ENCODE measurements around the gene SDR39U1. TPM values are rescaled to one million over a fixed set of nuclear protein-coding genes. Genes with fewer than 3 reads are reported as not detected.
A peak's percentile ranks its signal among the peaks of the same experiment; 100 is the strongest.

SDR39U1 gene
- total RNA-seq, 4 donors from 2014 or later, result 35.1 to 75.6 (median 49.2) TPM

DNA sequence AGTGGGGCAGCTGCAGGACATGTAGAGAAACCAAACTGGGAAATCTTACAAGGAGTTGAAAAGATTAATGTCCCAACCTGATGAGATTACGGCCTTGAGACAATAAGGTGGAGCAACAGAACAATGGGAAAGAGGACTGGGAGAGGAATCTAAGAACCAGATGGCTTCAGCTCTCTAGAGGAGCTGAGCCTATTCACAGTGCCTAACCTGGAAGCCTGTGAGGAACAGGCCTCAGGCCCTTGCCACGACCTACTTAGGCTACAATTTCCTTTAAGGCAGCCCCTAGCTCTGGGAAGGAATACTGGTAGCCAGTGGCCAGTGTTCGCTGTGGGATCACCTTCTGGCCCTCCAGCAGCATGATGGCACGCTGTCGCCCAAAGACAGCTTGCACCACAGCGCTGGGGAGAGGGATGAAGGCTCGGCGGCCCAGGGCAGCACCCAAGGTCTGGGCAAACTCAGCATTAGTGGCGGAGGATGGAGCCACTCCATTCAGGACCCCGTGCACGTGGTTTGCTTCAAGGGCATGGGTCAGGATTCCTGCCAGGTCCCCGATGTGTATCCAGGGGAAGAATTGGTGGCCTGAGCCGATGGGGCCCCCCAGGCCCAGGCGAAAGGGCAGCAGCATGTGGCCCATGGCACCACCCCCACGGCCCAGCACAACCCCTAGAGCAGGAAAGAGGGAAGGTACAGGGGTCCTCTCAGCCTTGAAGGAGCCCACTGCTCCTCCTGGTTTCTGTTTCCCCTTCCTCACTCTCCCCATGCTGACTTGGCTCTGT lies 2.6 kb downstream of the SDR39U1 start:
- H3K9me3 ChIP-seq, result no peaks in the 10 kb centered on the region
- peaks cover 27 to 33% of the 10 kb centered on the region in 2 donors for H3K36me3 ChIP-seq
- peaks cover 13 to 39% of the 10 kb centered on the region in 2 donors for H3K4me1 ChIP-seq
- TF ChIP-seq, protein P1, sequence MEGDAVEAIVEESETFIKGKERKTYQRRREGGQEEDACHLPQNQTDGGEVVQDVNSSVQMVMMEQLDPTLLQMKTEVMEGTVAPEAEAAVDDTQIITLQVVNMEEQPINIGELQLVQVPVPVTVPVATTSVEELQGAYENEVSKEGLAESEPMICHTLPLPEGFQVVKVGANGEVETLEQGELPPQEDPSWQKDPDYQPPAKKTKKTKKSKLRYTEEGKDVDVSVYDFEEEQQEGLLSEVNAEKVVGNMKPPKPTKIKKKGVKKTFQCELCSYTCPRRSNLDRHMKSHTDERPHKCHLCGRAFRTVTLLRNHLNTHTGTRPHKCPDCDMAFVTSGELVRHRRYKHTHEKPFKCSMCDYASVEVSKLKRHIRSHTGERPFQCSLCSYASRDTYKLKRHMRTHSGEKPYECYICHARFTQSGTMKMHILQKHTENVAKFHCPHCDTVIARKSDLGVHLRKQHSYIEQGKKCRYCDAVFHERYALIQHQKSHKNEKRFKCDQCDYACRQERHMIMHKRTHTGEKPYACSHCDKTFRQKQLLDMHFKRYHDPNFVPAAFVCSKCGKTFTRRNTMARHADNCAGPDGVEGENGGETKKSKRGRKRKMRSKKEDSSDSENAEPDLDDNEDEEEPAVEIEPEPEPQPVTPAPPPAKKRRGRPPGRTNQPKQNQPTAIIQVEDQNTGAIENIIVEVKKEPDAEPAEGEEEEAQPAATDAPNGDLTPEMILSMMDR (IDR thresholded peaks at IDR 0.05), result no peak
- TF ChIP-seq POLR2A (IDR thresholded peaks at IDR 0.05), result no peak
- no peak for DNase-seq
- H3K27me3 ChIP-seq, result no peaks in the 10 kb centered on the region
- intact Hi-C loops (cut with DNase I), result loop anchor here (10.0 kb wide), 1 partner anchor 205 kb away; the partner anchor contains the start of genes GMPR2 and NEDD8
- 72 to 75% methylated on average over 15 of the region's 15 CpGs for WGBS, 2 donors
- H3K27ac ChIP-seq, result peak overlapping the region in 1 of 3 donors; percentile 9
- H3K4me3 ChIP-seq (replicated peaks in 1 of 3), result no peak overlapping the region

DNA sequence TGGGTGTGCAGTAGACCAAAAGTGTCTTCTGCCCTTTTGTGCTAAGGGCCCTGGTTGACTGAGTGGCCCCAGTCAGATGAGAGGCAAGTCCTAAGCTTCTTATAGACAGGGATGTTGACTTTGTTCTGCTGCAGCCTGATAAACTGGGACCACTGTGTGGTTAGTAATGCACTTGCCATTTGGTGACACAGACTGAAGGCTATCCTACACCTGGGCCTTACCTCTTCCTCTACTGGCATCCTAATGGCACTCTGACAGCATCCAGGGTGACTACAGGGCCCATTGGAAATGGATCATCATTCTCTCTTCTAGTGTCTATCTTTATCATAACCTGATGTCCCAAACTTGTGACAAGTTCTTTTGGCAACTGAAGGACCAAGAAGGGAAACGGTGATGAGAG lies 3.3 kb downstream of the SDR39U1 start:
- H3K4me1 ChIP-seq, result peaks cover 13 to 41% of the 10 kb centered on the region in 2 donors
- no peaks in the 10 kb centered on the region for H3K9me3 ChIP-seq
- H3K4me3 ChIP-seq (replicated peaks in 1 of 3), result no peak overlapping the region
- WGBS, 2 donors, result 79% methylated on average over 1 of the region's 1 CpG
- intact Hi-C loops (cut with DNase I), result loop anchor here (10.0 kb wide), 1 partner anchor 204 kb away; the partner anchor contains the start of genes GMPR2 and NEDD8
- H3K27ac ChIP-seq, result peak overlapping the region in 1 of 3 donors; percentile 9
- TF ChIP-seq, protein P1 (IDR thresholded peaks at IDR 0.05), result no peak
- no peak for TF ChIP-seq POLR2A (IDR thresholded peaks at IDR 0.05)
- DNase-seq, result no peak
- peaks cover 29 to 33% of the 10 kb centered on the region in 2 donors for H3K36me3 ChIP-seq
- no peaks in the 10 kb centered on the region for H3K27me3 ChIP-seq

DNA sequence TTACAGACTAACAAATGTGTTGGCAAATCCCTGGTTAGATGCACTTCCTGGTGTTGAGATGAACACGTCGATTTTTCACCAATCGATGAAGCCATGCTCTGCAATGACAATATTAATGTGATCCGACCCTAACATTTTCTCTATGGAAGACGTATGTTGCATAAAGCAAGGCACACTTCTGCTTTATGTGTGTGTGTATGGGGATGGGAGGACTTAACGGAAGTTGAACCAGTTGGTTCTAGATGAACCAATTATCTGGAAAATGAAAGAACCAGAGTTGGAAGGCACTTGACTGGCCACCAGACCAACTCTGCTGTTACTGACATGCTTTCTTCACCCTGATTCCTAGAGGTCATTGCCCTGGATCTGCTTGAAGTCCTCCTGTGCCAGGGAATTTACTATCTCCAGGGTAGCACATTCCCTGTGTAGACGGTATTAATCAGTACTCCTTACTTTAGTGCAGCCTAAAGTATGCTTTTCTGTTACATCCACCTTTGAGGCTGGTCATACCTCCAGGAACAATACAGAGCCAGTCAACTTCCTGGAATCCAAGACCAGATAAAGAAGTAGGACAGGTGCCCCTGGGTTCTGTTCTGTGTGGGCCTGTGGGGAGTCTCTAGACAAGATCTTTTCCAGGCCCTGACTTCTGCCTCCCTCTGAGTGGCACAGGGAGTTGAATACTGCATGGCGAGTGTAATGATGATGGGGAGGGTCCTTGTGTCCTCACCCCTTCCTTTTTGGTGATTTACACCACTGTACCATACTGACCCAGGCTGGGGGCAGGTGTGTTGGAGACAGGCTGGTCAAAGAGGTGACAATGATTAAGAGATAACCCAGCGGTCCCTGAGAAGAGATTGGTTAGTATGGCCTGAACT lies 4.1 kb downstream of the SDR39U1 start:
- Histone ChIP-seq H3K27ac (no peak overlapping the region), H3K36me3 (peaks cover 37 to 40% of the 10 kb centered on the region in 2 donors), H3K4me3 (replicated peaks in 1 of 3) (no peak overlapping the region), H3K27me3 (no peaks in the 10 kb centered on the region), H3K9me3 (no peaks in the 10 kb centered on the region), H3K4me1 (peaks cover 11 to 41% of the 10 kb centered on the region in 2 donors)
- TF ChIP-seq POLR2A (IDR thresholded peaks at IDR 0.05), result no peak
- TF ChIP-seq, protein P1 (IDR thresholded peaks at IDR 0.05), result no peak
- intact Hi-C loops (cut with DNase I), result loop anchor here (10.0 kb wide), 1 partner anchor 204 kb away; the partner anchor contains the start of genes GMPR2 and NEDD8
- no peak for DNase-seq
- 68 to 73% methylated on average over 9 of the region's 9 CpGs for WGBS, 2 donors

DNA sequence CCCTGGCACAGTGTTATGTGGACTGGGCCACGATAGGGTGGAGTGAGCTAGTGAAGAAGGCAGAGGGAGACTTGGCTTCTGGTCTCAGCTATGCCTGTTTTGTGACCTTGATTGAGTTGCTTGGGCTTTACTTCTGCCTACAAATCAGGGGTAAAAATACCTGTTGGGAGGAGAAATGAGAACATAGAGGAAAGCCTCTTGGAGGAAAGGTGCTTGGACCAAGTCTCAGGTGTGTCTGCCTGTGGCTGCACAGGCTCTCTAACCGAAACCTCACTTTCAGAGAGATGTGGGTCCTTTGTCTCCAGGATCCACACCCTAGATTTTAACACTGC lies 4.9 kb downstream of the SDR39U1 start:
- Histone ChIP-seq H3K27me3 (no peaks in the 10 kb centered on the region), H3K4me1 (peaks cover 8 to 41% of the 10 kb centered on the region in 2 donors), H3K36me3 (peaks cover 43 to 45% of the 10 kb centered on the region in 2 donors), H3K27ac (peak overlapping the region in 2 of 3 donors; percentile 39 to 46), H3K9me3 (no peaks in the 10 kb centered on the region), H3K4me3 (replicated peaks in 1 of 3) (no peak overlapping the region)
- 65 to 80% methylated on average over 2 of the region's 2 CpGs for WGBS, 2 donors
- intact Hi-C loops (cut with DNase I), result loop anchor here (2.0 to 10.0 kb wide), 2 partner anchors 103 to 203 kb away; partner anchors contain the start of genes ADCY4, GMPR2 and NEDD8
- no peak for DNase-seq
- no peak for TF ChIP-seq POLR2A (IDR thresholded peaks at IDR 0.05)
- TF ChIP-seq, protein P1 (IDR thresholded peaks at IDR 0.05), result no peak

Data from thyroid gland (tissue), 4 donors.